Embryonic facial prominence (tissue), 1 donor: ENCODE measurements around the gene OSM.
A peak's percentile ranks its signal among the peaks of the same experiment; 100 is the strongest.

Experiments used
- DNase-seq: peaks from one replicate; pipeline ENCODE4 v3.0.0-alpha.2; 2016; ENCODE audit errors: extremely low spot score

Gene OSM

GRCh38 chr22:30297991-30298701 is 31.5 kb upstream of the OSM start:
- DNase-seq = no peak

- DNase-seq = no peak
Observed at GRCh38 chr22:30297276-30297990, 30.8 kb upstream of the OSM start.

- DNase-seq = no peak
Observed at GRCh38 chr22:30296833-30297232, 30.2 kb upstream of the OSM start.

DNA sequence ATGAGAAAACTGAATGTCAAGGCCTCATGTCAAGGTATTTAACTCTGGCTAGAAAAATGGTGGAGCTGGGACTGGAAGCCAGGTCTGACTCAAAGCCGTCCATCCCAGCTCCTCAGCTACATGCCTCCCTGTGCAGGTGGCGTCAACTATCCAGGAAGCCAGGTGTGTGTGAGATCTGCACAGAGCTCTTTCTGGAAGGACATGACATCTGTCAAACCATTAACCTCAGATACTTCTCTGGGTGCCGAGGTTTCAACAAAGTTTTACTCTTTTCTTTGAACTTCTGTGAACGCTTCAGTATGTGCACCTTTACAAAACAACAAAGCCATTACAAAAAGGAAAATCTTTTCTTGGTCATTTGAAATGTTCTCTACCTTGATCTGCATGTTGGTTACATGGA is 29.7 kb upstream of the OSM start:
- DNase-seq = no peak

DNA sequence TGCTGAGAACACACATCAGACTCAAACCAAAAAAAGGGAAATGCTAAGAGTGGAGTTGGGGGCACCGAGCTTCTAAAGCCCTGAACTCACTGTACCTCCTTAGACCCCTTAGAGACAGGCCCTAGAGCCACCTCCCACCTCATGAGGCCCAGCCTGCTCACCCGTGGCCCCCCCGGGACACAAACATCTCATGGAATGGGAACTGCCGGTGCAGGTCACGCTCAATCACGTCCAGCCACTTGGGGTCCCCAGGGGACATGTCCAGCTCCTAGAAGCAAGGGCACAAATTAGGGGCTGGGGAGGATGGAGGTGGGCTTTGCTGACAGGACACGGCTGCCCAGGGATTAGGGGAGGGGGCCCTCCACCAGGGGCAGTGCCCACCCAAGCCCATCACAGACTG is 28.9 kb upstream of the OSM start:
- no peak for DNase-seq

DNA sequence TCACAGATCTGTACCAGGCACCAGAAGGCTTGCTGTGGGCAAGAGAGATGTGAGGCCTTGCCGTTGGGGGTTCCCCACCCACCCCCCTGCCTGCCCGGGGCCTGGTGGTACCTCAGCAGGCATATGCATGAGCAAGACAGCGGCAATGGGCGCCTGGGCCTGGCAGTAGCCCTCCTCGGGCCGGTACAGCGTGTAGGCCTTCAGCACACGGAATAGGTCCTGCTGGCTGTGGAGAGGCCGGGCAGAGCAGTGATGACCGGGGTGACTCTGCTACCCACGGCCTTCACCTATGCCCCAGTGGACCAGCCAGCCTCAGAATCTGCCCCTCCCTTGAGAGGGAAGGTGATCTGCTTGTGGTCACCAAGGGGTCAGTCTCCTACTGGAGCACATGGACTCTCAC is 28.2 kb upstream of the OSM start:
- DNase-seq = no peak

GRCh38 chr22:30294066-30294465 is 27.4 kb upstream of the OSM start:
- no peak for DNase-seq

- no peak for DNase-seq
Observed at GRCh38 chr22:30293026-30293425, 26.4 kb upstream of the OSM start.

GRCh38 chr22:30292069-30292970 is 25.7 kb upstream of the OSM start:
- DNase-seq = no peak

GRCh38 chr22:30291058-30291892 is 24.6 kb upstream of the OSM start:
- DNase-seq = no peak

DNA sequence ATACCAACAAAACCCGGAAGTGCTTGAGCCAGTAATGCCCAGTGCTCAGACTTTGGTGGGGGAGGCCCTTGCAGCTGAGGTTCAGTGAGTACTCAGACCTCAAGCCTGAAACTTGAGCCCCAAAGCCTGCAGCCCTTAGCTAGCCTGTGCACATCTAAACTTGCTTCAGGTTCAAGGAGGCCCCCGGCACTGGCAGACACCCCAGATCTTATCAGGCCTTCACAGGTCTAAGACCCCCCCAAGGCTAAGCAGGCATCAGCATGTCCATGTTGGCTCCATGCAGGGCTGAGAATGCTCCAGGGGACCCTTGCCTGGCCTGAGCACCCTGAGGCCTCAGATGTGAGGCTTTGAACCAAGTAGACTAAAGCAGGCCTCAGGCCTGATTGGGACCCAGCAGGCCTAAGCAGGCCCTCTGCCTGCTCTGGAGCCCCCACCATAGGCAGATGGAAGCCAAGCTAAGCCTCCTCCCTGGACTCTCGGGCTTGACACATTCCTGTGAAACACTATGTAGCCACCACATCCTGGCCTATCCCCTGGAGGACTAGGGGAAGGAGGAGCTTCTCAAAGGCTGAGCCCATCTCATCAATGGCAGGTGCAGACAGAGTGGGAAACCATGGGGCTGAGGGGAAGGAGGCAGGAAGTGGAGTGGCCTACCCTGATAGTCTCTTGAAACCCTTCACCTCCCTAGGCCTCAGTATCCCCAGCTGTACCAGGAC is 23.8 kb upstream of the OSM start:
- no peak for DNase-seq

- no peak for DNase-seq
Observed at GRCh38 chr22:30289980-30290313, 23.3 kb upstream of the OSM start.

DNA sequence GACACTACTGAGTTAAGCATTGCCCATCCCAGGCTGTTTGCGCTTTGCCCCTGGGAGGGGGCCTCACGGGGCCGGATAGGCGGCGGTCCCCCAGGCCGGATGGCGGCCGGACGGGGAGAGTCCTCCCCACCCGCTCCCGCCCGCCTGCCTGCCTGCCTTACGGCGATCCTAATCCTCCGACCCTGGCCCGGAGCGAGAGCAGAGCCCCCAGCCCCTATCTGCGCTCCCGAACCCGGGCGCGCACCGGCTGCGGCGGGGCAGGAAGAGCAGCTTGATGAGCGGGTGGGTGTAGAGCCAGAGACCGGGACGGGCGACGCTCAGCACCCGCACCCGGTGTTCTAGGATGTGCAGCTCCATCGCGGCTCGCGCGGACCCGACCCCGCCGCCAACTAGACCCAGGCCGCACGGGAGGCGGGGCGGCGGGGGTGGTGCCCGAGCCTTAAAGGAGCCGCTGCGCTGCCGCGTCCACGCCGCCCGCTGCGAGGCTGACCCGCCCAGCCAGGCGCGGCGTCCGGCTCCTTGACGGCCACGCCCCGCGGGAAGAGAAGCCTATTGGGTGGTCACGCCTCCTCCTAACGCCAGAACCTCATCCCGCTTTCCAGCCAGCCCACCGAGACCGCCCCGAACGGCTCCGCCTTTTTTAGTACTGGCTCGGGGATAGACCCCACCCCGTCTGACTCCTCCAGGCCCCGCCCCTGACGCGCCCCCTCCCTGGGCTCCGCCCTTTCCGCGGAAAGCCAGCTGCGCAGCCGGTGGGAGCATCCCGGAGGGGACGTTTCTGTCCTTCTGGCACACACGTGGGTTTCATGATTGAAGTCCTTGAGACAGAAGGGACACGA is 22.7 kb upstream of the OSM start, which contains the start of gene CASTOR1:
Gene CASTOR1, minus strand, starts transcription at position 365 of the 839 bp plus-strand sequence. Its CDS starts 8 bp downstream, at position 357.
- DNase-seq = peak; percentile 95

DNA sequence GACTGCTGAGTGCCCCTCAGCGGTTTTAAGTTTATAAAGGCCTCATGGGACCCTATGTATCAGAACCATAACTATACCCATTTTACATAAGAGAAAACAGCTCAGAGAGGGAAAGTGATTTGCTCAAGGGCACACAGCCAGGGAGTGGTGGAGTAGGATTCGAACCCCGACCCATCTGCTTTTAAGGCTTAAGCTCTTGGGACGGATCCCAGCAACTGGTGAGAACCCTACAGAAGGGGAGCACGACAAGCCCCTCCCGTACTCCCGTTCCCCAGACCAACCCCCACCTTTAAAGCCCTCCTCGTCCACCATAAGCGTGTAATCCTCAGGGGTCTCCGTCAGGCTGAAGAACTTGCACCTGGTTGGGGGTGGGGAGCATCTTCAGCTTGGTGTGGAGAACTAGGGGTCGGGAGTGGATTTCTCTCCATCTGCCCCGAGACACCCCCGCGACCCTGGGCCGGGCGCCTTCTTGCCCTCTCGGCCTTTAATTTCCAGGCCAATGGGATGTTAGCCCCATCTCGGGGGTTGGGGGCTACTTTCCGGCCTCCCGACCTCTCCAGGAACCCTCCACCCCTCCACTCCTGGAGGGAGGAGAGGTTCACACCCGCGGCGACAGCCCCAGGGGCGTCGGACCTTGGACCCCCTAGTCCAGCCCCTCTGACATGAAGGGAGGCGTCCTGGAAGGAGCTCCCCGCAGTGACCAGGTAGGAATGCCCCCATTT is 21.9 kb upstream of the OSM start:
- no peak for DNase-seq

DNA sequence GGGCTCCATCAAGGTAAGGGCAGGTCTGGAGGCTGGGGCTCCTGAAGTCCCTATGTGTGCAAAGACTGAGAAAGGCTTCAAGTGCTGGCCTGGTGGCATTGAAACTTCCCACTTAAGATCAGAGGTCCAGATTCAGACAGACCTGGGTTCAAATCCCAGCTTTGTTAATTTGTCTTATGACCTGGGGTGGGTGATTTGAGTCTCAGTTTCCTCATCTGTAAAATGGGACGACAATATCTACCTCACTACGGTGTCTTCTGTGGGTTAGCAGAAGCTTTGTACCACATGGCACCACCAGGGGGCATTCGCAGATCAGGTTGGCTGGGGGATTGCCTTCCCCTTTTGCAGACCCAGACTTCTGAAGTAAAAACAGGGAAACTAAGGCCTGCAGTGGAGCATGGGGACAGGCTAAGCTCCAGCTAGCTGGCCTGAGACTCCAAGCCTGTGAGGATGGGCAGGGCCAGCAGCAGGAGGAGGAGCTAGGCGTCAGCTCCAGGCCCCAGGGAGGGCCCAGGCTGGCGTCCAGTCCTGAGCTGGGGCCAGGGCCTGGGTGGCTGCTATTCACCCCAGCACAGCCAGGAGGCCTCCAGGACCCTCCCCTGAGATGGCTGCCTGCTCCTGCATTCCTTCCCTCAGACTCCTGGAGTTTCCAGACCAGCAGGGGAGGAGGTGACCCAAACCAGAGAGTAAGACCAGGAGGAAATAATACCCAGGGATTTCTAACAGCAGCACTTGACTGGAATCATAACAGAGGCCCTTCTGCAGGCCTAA is 21.2 kb upstream of the OSM start:
- DNase-seq = no peak

- no peak for DNase-seq
Observed at GRCh38 chr22:30286813-30287647, 20.4 kb upstream of the OSM start.

DNA sequence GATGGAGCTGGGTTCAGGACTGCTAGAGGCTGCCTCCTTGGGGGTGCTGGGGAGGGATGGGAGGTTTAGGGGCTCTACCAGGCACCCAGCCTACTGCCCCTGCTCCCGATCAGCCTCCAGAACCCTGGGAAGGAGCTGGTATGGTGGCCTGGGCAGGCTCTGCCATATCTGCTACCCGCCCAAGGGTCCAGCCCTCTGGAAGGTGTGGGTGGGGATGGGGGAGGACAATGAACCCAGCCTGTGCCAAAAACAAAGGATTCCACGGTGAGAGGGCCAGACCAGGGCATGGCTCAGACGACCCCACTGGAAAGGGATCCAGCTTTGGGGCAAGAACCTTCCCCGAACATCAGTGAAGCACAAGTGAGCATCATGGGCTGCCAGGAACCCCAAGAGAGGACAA is 19.7 kb upstream of the OSM start:
- no peak for DNase-seq

DNA sequence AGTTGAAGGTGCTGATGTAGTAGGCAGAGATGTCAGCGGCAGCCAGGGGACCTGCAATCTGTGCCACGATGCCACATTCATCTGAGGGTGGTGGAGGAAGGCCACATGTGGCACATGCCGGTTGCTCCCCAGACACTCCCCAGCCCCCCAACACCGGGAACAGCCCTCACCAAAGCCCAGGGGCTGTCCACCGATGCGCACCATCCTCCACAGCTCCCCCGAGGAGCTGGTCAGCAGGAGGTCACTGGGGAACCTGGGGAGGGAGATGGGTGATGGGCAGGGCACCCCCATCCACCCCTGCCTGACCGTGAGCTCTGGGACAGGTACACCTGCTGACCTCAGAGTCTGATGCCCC is 19.2 kb upstream of the OSM start:
- no peak for DNase-seq
